ELF-1 (cell line): ENCODE measurements around the gene HEPACAM.
A peak's percentile ranks its signal among the peaks of the same experiment; 100 is the strongest.

Experiments used
- DNase-seq: peaks from one replicate; pipeline ENCODE4 v3.0.0-alpha.2; 2016; ENCODE audit warnings: low read depth, low spot score

HEPACAM gene

GRCh38 chr11:124884869-124885479, 50.9 kb downstream of the HEPACAM start:
- DNase-seq: no peak

GRCh38 chr11:124884340-124884739, 51.5 kb downstream of the HEPACAM start:
- DNase-seq: no peak

GRCh38 chr11:124882339-124883071, 53.3 kb downstream of the HEPACAM start:
- DNase-seq: no peak

GRCh38 chr11:124880958-124881357, 54.9 kb downstream of the HEPACAM start:
- no peak for DNase-seq

- no peak for DNase-seq
These were observed 55.6 kb downstream of the HEPACAM start for GRCh38 chr11:124880290-124880611.

GRCh38 chr11:124879493-124880289, 56.2 kb downstream of the HEPACAM start:
- DNase-seq: no peak

GRCh38 chr11:124878759-124879492, 56.9 kb downstream of the HEPACAM start:
- no peak for DNase-seq

GRCh38 chr11:124877910-124878758, 57.7 kb downstream of the HEPACAM start:
- DNase-seq: no peak

GRCh38 chr11:124877631-124877909, 58.3 kb downstream of the HEPACAM start:
- no peak for DNase-seq

- no peak for DNase-seq
These were observed 58.8 kb downstream of the HEPACAM start for GRCh38 chr11:124876818-124877630.

- DNase-seq: peak; percentile 93
These were observed 59.7 kb downstream of the HEPACAM start for GRCh38 chr11:124875943-124876817.

GRCh38 chr11:124875401-124875800, 60.4 kb downstream of the HEPACAM start:
- DNase-seq: no peak

- no peak for DNase-seq
These were observed 61.1 kb downstream of the HEPACAM start for GRCh38 chr11:124874571-124875255.

- no peak for DNase-seq
These were observed 61.9 kb downstream of the HEPACAM start for GRCh38 chr11:124873951-124874350.

GRCh38 chr11:124872741-124873140, 63.1 kb downstream of the HEPACAM start:
- DNase-seq: no peak

- no peak for DNase-seq
These were observed 63.6 kb downstream of the HEPACAM start for GRCh38 chr11:124872280-124872679.

- DNase-seq: no peak
These were observed 65.4 kb downstream of the HEPACAM start for GRCh38 chr11:124870430-124870829.

GRCh38 chr11:124869856-124870387, 65.9 kb downstream of the HEPACAM start:
- no peak for DNase-seq

- no peak for DNase-seq
These were observed 66.5 kb downstream of the HEPACAM start for GRCh38 chr11:124869331-124869730.
